Activated CD4-positive, alpha-beta T cell treated with anti-CD3 and anti-CD28 coated beads, Interleukin-10, Interleukin-2, amounts not matched to agents 100 ng/mL and 50 ng/mL, durations not matched to agents 16 hours and 8 hours (primary cell): ENCODE data around the gene DZANK1.
"Not testable (repeated sequence)": the region's sequence is repeated elsewhere in the genome, so short reads cannot be mapped to it uniquely, and the experiment has no call there.

ENCODE experiments used
- DNase-seq: peaks from one replicate; pipeline ENCODE4 v3.0.0-alpha.2; 2020

Gene DZANK1

DNA sequence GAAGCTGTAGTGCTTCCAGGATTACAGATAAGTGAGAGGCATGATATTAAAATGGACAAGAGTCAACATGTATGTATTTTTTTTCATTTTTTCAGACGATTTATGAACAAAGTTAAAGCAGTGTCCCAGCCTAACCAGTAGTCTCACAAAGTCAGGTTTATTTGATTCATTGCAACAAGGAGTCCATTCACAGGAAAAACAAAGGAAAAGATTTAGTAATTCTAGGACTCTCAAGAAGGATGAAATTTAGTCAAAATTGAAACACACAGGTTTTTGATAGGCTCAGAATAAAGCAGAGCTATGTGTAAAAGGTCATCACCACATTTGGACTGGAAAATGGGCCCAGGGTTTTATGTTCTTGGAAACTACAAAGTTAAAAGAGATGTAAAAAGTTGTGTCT, 94.5 kb downstream of the DZANK1 start:
- no peak for DNase-seq

DNA sequence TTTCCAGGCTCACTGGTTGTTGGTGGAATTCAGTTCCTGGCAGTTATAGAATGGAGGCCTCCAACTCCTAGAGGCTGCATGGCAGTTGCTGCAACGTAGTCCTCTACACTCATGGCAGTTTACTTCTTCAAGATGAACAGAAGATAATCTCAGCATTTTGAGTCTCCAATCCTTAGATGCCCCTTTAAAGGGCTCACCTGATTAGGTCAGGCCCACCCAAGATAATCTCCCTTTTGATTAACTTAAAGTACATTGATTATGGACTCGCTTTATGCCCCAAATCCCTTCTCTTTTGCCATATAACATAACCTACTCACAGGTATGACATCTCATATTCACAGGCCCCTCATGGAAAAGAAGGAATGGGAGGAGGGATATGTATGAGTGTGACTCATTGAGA, 102.1 kb downstream of the DZANK1 start:
- DNase-seq: no peak

DNA sequence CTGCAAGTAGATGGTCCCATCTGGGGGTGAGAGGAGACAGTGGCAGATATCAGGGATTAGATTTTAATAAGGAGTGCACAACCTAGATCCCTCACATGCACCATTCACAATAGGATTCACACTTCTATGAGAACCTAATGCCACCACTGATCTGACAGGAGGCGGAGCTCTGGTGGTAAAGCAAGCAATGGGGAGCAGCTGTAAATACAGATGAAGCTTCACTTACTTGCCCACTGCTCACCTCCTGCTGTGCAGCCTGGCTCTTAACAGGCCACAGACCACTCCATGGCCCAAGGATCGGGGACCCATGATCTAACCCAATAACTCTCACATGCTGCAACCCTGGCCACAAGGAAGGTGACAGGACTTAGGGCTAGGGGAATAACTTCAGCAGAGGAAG, 103.1 kb downstream of the DZANK1 start:
- DNase-seq: no peak

DNA sequence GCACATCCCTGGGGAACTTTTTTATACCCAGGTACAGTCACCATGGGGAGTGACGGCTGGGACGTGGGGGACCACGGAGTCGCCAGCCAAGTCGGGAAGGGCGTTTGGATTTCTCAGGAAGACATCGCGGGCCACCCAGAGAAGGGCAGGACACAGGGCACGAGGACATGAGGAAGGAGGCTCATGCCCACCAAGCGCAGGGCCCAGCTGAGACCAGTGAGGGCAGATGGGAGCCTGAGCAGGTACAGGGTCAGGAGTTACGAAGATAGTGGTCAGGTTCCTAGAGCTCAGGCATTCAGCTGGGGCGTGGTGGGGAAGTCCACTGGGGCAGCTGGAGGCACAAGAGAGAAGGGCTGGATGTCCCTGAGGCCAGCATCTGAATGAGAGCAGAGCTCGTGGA, 103.9 kb downstream of the DZANK1 start:
- no peak for DNase-seq

DNA sequence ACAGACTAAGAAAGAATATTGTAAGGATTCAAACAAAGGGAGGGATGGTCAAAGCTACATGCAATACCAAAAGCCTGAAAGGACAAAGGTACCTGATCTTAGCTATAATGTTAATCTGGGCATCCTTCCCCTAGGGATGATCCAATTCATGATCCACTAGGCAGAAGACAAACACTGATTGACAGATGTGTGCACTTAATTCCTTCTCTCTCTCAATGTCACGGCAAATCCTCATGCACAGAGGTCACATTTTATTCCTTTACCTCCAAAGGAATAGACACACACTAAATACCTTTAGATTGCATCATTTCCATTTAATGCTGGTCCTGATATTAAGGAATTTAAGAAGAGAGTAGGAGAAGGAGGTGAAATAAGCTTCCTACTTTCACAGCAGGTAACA, 105.2 kb downstream of the DZANK1 start:
- no peak for DNase-seq

DNA sequence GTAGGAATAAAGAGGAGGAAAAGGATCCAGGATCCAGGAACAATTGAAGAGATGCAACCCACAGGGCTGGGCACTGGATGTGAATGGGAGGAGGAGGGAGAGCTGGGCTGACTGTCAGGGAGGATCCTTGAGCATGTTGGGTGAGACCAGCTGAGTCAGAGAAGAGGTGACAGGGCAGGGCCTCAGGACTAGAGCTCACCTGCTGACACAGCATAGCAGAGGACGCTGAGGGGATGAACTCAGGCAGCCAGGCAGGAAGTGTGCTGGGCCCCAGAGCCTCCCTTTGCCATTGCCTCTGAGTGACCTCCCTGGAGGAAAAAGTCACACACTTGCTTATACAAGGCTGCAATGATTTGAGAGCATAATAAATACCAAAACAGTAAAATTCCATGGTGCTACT, 106.2 kb downstream of the DZANK1 start:
- peak; percentile 6 for DNase-seq

DNA sequence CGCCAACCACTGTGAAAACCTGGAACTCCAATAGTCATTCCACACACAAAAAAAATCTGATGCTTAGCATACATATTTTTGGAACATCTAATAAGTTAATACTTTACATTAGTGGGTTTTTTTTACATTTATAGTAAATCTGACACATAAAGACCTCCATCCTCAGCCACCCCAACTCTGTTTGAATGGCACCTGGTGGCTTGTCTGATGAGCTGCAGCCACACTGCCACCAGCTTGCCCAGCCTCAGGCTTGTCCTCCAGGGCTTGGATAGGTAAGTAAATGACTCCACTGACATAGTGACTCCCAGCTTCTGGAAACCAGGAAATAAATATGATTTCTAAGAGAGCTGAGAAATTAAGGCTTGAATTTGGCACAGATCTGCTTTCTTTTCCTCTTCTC, 107.0 kb downstream of the DZANK1 start:
- no peak for DNase-seq

DNA sequence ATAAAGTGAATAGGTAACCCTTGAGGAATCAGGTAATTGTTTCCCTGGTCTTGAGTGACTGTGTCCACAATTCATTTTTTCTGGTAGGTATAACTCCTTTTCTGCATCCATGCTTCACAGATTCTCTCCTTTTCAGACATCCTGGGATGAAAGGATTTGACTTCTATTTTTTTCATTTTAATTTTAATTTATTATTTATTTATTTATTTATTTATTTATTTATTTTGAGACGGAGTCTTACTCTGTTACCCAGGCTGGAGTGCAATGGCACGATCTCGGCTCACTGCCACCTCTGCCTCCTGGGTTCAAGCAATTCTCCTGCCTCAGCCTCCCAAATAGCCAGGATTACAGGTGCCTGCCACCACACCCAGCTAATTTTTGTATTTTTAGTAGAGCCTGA, 117.1 kb downstream of the DZANK1 start:
- not testable (repeated sequence) for DNase-seq
